Stimulated activated CD8-positive, alpha-beta memory T cell treated with anti-CD3 and anti-CD28 coated beads, Interleukin-12 subunit alpha, Interleukin-12 subunit beta, amount 100 ng/mL, for 24 hours (primary cell): ENCODE results near the gene DISP2.

Source experiments
- DNase-seq: peaks from one replicate; pipeline ENCODE4 v3.0.0-alpha.2; 2020; ENCODE audit errors: extremely low read depth

Gene DISP2

DNA sequence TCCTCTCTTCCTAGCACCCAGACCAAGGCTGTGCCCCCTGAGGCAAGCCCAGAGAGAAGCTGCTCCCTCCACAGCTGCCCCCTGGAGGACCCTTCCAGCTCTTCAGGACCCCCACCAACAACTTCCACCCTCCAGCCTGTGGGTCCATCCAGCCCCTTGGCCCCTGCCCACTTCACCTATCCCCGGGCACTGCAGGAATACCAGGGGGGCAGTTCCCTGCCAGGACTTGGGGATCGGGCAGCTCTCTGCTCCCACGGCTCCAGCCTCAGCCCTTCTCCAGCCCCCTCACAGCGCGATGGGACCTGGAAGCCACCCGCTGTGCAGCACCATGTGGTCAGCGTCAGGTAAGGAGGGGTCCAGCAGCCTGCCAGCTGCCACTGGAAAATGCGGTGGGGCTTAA is 5.6 kb downstream of the DISP2 start:
- DNase-seq = no peak

DNA sequence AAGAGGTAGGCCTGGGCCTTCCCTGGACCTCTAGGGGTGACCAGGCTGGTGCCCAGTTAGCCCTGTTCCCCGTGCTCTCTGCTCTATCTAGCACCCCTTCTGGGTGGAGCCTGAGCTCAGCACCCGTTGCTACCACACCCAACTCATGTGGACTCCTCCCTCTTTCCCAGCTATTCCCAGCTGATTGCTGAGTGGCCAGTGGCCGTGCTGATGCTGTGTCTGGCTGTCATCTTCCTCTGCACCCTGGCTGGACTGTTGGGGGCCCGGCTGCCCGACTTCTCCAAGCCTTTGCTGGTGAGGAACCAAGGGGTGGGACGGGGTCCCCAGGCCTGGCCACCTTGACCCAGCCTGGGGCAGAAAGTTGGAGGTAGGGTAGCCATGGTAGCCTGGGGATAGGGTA is 6.2 kb downstream of the DISP2 start:
- no peak for DNase-seq

DNA sequence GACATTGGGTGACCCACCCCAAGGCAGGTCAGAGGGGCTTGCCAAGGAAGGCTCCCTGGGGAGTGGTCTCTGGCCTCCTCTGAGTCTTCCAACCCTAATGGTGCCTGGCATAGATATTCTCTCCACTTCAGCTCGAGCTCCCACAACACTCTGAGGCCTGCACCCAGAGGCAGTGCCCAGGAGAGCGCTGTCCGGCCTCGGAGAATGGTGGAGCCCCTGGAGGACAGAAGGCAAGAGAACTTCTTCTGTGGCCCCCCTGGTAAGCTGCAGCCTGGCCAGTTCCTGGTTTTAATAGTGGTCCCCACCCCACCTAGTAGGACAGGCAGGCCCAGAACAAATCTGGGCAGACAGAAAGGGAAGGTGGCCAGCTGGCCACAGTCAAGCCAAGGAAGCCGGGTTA is 7.0 kb downstream of the DISP2 start:
- DNase-seq = no peak

DNA sequence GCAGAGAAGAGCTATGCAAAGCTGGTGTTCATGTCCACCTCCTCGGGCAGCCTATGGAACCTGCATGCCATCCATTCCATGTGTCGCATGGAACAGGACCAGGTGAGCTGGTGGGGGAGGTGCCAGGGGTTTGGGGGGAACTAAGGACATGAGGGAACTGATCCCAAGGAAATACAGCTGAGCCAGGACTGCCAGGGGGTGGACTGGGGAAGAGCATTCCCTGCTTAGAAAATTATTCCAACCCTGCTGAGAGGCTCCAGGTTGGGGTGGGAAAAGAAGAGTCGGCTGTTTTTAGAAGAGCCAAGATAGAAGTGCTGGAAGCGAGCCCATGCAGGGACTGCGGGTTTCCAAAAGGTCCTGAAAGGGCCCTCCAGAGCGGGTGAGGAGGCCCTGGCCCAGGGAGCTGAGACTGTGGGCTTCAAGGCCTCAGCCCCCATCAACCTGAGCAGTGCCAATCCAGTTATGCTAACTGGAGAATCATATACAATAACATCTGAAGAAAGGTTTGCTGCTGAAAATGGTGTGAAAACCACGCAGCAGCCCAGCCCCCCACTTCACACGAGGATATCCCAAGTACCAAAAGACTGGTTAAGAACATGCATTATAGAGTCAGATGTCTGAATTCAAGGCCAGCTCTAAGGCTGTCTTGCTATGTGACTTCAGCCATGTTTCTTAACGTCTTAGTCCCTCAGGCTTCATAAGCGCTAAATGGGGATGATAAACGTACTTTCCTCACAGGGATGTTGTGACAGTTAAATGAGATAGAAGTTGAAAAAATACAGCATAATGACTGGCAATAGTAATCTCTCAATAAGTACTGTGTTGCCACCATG is 7.8 kb downstream of the DISP2 start:
- no peak for DNase-seq

DNA sequence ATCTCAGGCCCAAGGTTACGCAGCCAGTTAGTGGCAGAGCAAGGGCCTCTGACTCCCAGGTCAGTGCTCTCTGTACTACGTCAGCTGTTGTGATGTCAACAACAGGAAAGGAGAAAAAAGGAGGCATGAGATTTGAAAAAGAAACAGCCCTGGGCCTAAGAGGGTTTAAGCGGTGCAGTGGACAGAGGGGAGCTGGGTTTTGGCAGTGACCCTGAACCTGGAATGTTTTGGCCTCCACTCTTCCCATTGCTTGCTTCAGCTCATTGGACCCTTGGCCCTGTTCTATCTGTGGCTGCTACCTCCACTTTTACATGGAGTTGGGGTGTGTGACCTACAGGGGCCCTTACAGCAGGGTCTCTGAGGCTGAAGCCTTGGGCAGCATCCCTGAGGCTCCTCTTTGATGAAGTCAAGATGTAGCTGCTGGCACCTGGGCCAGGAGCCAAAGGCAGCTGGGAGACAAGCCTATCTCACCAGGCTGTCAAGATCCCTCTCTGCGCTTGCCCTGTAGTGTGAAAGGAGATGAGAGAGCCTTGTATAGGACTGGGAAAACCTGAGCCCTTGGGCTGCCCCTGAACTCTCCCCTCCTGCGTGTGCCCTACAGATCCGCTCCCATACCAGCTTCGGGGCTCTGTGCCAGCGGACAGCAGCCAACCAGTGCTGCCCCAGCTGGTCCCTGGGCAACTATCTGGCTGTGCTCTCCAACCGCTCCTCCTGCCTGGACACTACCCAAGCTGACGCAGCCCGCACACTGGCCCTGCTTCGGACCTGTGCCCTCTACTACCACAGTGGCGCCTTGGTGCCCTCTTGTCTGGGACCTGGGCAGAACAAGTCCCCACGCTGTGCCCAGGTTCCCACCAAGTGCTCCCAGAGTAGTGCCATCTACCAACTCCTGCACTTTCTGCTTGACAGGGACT is 8.7 kb downstream of the DISP2 start:
- DNase-seq = no peak

GRCh38 chr15:40367371-40367685 is 9.3 kb downstream of the DISP2 start:
- DNase-seq = no peak

- DNase-seq = peak; percentile 64
Measured at GRCh38 chr15:40367686-40368611, 9.9 kb downstream of the DISP2 start.

DNA sequence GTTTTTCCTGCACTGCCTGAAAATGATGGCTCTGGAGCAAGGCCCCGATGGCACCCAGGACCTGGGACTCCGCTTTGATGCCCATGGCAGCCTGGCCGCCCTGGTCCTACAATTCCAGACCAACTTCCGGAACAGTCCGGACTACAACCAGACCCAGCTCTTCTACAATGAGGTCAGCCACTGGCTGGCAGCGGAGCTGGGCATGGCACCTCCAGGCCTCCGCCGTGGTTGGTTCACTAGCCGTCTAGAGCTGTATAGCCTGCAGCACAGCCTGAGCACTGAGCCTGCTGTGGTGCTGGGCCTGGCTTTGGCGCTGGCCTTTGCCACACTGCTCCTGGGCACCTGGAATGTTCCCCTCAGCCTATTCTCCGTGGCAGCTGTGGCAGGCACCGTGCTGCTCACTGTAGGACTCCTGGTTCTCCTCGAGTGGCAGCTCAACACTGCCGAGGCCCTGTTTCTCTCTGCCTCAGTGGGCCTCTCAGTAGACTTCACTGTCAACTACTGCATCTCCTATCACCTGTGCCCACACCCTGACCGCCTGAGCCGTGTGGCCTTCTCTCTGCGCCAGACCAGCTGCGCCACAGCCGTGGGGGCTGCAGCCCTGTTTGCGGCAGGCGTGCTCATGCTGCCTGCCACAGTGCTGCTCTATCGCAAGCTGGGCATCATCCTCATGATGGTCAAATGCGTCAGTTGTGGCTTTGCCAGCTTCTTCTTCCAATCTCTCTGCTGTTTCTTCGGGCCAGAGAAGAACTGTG is 10.9 kb downstream of the DISP2 start:
- no peak for DNase-seq

DNA sequence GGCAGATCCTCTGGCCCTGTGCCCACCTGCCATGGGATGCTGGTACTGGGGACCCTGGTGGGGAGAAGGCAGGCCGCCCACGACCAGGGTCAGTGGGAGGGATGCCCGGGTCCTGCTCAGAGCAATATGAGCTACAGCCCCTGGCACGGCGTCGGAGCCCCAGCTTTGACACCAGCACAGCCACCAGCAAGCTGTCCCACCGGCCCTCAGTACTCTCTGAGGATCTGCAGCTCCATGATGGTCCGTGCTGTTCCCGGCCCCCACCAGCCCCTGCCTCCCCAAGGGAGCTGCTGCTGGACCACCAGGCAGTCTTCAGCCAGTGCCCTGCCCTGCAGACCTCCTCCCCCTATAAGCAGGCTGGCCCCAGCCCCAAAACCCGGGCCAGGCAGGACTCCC is 11.5 kb downstream of the DISP2 start:
- no peak for DNase-seq

GRCh38 chr15:40369971-40370370 is 12.0 kb downstream of the DISP2 start:
- DNase-seq = no peak

DNA sequence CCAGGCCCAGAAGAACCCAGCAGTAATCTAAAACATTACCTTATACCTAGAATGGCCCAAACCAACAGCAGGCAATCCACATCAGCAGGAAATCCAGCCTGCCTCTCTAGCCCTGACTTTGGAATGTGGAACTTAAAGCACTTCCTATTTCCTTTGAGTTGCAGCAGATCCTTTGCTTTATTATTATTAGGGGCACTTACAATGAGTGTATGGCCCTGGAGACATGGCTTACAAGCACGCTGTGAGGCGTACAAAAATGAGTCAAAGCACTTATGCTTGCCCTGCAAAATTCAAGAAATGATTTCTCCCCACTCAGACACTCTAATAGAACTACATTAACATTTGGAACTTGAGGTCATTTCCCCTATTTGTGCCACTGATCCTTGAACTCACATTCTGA is 15.0 kb downstream of the DISP2 start:
- DNase-seq = no peak

DNA sequence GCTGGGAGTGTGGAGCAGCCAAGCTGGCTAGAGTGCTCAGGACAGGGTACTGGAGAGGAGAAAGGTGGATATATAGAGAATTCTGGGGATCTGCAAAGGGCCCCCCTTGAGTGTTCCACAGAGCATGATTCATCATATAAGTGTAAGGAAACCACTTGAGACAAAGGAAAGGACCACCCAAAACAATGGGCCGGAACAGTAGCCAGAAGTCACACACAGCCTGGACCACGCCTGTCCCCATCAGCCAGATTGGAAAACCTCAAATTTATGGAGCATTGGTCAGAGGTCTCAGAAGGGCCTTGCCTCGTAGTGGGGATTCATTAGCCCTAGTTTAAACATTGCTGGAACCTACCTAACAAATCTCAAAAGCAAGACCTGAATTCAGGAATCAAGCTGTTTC is 19.6 kb downstream of the DISP2 start:
- no peak for DNase-seq

- no peak for DNase-seq
Measured at GRCh38 chr15:40379374-40379773, 21.4 kb downstream of the DISP2 start.

DNA sequence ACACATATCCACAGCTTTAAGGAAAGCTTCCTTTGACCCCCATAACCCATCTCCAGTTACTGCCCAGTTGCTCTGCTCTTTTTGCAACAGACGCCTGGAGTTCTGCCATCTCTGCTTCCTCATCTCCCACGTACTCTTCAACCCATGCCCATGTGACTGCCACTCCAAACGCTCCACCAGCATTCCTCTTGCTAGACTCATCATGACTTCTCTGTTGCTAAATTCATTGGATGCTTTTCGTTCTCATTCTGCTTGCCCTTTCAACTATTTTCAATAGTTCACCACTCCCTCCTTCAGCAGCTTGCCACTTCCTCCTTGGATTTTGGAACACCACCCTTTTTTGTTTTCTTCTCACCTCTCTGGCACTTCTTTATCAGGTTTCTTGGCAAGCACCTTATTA is 21.8 kb downstream of the DISP2 start:
- no peak for DNase-seq

GRCh38 chr15:40380636-40381035 is 22.6 kb downstream of the DISP2 start:
- no peak for DNase-seq

- DNase-seq = no peak
Measured at GRCh38 chr15:40381818-40382529, 24.0 kb downstream of the DISP2 start.

GRCh38 chr15:40382580-40383456 is 24.8 kb downstream of the DISP2 start, which contains the start of gene KNSTRN:
KNSTRN (plus strand) TSS chr15:40382721; CDS start chr15:40382836, 115 bp downstream.
- DNase-seq = peak; percentile 84

DNA sequence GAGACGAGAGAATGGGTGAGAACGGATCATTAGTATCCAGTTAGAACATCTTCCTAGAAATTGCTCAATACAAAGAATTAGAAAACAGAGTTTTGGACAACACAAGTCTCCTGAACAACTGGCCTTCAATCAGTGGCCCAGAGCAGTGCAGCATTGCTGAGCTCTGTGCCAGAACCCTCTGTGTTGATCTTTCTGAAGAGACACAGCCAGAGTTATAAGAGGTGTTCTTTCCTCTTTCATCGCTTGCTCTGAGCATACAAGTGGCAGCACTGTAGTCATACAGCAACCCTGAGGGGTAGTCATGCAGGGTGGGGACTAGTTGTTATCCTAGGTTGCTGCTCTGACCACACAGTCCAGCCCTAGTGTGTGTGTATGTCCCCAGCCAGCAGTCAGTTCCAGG is 28.5 kb downstream of the DISP2 start:
- no peak for DNase-seq
